GM19452 (cell line): ENCODE measurements around the gene CSTF3.
"Not testable (repeated sequence)": the region's sequence is repeated elsewhere in the genome, so short reads cannot be mapped to it uniquely, and the experiment has no call there.

Experiments
- ATAC-seq: cut with Tn5 transposase; IDR thresholded peaks from one replicate; pipeline ENCODE4 v1.9.1; 2021; ENCODE audit not compliant: unreplicated experiment

CSTF3 gene

GRCh38 chr11:33161120-33162005 lies at the start of gene CSTF3:
TSS of gene CSTF3 (minus strand) at chr11:33161480. CDS start at chr11:33161325, 155 bp downstream.
- ATAC-seq, result peak; percentile 89

DNA sequence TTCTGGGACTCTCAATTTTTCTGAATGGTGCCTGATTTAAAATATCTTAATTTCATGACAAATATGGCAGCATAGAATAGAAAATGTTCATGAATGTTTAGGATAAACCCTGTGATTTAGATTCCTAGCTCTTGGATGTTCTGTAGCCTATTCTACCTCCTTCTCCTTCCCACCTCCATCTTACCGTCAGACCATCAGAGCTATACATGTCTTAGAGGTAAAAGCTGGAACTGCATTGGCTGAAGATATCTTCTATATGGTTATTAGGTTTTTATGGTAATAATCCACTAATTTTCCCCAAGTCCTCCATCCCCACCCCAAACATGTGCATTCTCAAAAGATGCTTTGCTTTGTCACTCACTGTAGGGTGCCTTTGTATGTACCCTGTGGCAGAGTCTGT lies 46.9 kb upstream of the CSTF3 start:
- no peak for ATAC-seq

GRCh38 chr11:33207408-33207985 lies 46.2 kb upstream of the CSTF3 start:
- no peak for ATAC-seq

DNA sequence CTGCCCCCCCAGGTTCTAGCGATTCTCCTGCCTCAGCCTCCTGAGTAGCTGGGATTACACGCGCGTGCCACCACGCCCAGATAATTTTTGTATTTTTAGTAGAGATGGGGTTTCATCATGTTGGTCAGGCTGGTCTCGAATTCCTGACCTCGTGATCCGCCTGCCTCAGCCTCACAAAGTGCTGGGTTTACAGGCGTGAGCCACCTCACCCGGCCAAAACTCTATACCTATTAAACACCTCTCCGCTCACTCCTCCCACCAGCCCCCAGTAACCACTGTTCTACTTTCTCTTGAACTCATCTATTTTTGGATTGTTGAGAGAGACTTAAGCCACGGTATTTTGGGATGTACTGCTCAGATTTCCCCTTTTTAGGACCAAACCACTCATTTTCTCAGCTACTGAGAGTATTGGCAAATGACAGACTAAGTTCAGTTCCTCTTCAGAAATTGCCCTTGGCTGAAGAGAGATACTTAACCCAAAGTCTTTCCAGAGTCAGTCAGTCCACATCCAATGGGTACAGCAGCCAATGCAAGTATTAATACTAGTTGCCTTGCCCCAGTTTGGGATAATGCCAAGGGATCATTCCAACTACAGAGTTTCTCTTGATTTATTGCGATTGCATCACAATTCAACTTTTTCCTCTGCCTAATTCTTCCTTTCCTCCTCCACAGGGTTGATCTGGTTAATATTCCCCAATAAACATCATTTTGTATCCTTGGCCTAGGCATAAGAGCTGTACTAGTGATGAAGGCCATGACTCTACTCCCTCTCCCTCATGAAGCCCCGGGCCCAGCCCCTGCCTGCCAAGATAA lies 36.8 kb upstream of the CSTF3 start:
- no peak for ATAC-seq

GRCh38 chr11:33195462-33196173 lies 34.3 kb upstream of the CSTF3 start:
- ATAC-seq, result no peak

- ATAC-seq, result no peak
These were observed 33.2 kb upstream of the CSTF3 start for GRCh38 chr11:33194455-33194854.

- ATAC-seq, result no peak
These were observed 30.2 kb upstream of the CSTF3 start for GRCh38 chr11:33191467-33191866.

GRCh38 chr11:33187998-33188722 lies 26.9 kb upstream of the CSTF3 start:
- no peak for ATAC-seq

DNA sequence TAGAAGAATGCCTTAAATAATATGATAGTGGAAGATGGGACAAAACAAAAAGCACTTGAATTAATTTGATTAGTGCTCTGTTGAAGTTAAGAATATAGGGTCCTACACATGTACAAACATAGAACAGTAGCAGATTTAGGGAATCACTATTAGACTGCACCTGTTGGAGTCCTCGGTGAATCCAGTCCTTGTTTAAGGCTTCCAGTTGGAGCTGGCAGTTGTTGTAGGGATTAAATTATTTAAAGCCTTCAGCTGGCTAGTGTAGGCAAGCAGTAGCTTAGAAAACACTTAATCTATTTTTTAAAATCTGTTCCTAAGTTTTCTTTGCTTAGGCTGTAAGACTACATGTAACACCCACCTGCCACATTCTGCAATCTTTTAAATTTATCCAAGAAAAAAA lies 24.5 kb upstream of the CSTF3 start:
- ATAC-seq, result no peak

- ATAC-seq, result no peak
These were observed 21.1 kb upstream of the CSTF3 start for GRCh38 chr11:33182246-33182878.

DNA sequence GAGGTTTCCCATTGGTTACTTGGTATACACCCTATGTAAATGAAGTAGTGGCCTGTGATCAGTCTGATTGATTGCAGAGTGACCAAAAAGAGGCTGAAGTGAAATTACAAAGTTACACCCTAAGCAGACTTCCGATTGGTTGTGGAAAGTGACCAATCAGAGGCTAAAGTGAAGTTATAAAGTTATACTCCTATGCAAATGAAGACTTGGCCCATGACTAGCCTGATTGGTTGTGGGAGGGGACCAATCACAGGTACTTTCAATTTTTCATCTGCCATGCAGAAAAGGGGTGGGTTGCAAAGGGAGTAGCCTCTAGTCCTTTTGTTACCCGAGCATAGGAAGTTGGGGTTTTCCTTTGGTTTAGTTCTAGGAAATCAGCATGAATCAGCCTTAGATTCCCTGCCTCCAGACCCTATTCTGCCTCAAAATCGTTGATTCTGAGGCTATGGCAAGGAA lies 18.1 kb upstream of the CSTF3 start:
- no peak for ATAC-seq

DNA sequence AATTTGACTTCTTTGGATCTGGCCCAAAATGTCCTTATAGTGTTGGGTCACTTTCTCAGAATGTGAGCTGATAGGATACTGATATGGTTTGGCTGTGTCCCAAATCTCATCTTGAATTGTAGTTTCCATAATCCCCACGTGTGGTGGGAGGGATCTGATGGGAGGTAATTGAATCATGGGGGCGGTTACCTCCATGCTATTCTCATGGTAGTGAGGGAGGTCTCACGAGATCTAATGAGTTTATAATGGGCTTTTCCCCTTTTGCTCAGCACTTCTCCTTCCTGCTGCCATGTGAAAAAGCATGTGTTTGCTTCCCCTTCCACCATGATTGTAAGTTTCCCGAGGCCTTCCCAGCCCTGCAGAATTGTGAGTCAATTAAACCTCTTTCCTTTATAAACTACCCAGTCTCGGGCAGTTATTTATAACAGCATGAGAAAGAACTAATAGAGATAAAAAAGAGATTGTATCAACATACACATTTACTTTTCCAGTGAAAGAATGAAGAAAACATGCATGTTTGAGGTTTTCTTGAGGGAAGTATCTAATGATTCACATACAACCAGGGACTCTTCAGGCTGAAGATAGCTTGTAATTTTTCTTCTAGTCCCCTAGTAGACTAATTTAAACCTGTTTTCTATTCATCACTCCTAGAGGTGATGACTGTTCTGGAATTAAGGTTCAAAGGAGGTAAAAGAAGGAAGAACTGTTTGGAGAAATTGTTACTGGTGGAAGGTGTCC lies 17.3 kb upstream of the CSTF3 start:
- ATAC-seq, result no peak

- ATAC-seq, result no peak
These were observed 16.5 kb upstream of the CSTF3 start for GRCh38 chr11:33177676-33178336.

DNA sequence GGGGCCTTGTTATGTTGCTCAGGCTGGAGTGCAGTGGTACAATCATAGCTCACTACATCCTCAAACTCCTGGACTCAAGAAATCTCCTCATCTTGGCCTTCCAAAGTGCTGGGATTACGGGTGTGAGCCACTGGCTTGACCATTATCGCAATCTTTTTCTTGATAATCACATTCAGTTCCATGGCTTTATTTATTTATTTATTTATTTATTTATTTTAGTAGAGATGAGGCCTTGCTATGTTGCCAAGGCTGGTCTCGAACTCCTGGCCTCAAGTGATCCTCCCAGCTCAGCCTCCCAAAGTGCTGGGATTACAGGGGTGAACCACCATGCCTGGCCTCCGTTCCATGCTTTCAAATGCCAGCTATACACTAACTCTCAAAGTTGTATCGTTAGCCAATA lies 15.5 kb upstream of the CSTF3 start:
- not testable (repeated sequence) for ATAC-seq

GRCh38 chr11:33172996-33173395 lies 11.7 kb upstream of the CSTF3 start:
- no peak for ATAC-seq

GRCh38 chr11:33172345-33172744 lies 11.1 kb upstream of the CSTF3 start:
- no peak for ATAC-seq

DNA sequence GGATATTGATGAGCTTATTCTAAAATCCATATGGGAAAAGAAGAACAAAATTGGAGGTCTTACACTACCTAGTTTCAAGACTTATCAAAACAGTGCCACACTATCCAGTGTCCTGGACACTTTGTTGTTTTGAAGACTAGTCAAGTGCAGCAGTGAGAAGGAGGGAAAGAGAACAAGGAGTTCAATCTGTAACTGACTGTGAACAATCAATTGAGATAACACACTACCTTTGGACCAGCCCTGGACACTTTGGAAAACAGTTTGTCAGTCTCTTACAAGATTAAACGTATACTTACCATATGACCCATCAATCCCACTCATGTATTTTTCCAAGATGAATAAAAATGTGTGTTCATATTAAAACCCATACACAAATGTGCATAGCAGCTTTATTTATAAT lies 10.0 kb upstream of the CSTF3 start:
- no peak for ATAC-seq

DNA sequence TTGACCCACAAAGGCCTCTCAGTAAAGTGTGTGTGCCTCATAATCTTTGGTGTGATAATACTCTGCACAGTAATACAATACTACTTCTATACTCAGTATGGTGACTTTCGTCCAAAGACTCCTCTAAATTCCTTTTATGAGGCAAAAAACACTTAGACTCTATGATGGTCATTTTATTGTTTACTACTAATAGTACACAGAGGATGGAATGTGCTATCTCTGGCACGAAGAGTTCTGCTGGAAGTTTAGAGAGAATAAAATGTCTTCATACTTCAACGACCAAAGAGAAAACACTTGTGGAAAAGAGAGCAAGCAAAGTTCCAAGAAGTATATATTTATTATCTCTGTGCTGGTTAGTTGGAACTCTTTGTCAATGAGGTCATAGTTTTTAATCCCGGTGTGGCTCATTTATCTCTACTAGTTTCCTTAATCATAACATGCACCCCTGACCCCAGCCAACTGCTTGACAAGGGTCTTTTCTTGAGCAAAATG lies 7.5 kb upstream of the CSTF3 start:
- no peak for ATAC-seq
